ENCODE measurements around the gene ENO1. TPM values are rescaled to one million over a fixed set of nuclear protein-coding genes. Genes with fewer than 3 reads are reported as not detected.

ENO1 gene
- total and polyA plus RNA-seq, 2 donors (not counting 3 experiments of a cell fraction or from before 2014, with no cell fraction given) = 1,111 to 1,593 TPM

DNA sequence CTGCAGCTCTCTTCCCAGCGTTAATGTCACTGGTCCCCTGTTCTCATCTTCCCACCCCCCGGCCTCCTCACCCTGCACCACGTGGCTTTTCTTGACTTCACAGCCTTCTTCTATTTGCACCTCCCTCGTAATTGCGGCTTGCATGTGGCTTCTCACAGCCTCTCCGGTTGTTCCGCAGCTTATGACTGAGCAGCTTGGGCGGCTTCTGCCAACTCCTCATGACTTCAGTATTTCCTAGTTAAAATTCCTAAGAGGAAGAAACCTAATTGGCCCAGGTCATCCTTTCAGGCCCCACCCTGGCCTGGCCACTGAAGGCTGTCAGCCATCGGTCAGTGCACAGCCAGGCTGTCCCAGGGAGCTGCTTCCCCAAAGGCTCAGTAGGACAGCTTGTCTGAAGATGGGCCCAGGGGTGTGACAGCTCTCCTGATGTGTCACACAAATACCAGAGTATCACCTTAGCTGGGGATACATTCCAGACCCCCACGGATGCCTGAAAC, 52.5 kb downstream of the ENO1 start:
- Histone ChIP-seq H4K20me1 (replicated peaks; ENCODE audit: control insufficient read depth, extremely low read depth, insufficient read depth, low read length) (no peaks in the 10 kb centered on the region), H3K27ac (ENCODE audit: insufficient read depth, low read depth, low read length) (no peak overlapping the region), H2AFZ (ENCODE audit: low read depth, low read length) (peak overlapping the region; percentile 61), H3K4me3 (replicated peaks in 1 of 3; ENCODE audit: insufficient read depth in 1 of 3, low read depth in 1 of 3, low read length in 3 of 3) (no peak overlapping the region), H3K36me3 (ENCODE audit: control insufficient read depth in 2 of 2, extremely low read depth in 1 of 2, insufficient read depth in 2 of 2, low read length in 2 of 2) (no peaks in the 10 kb centered on the region), H3K9ac (replicated peaks; ENCODE audit: extremely low read depth, insufficient read depth, low read length) (no peak overlapping the region), H3K79me2 (ENCODE audit: control insufficient read depth, insufficient read depth, low read length) (no peaks in the 10 kb centered on the region), H3K4me1 (ENCODE audit: control insufficient read depth, extremely low read depth, insufficient read depth, low read length) (peaks cover 21% of the 10 kb centered on the region), H3K4me2 (ENCODE audit: insufficient read depth, low read length) (no peak overlapping the region), H3K9me1 (replicated peaks; ENCODE audit: control insufficient read depth, extremely low read depth, insufficient read depth, low read length) (no peaks in the 10 kb centered on the region), H3K27me3 (ENCODE audit: control insufficient read depth in 2 of 2, insufficient read depth in 2 of 2, low read length in 2 of 2) (no peaks in the 10 kb centered on the region), H3K9me3 (replicated peaks; ENCODE audit: control insufficient read depth, insufficient read depth, low read length) (no peaks in the 10 kb centered on the region)
- POLR2A ChIA-PET = interaction anchor here (0.6 kb wide), 1 partner anchor 9 kb away, joined by 7 read pairs; the partner anchor contains the start of gene RERE
- intact Hi-C loops (cut with micrococcal nuclease) (no loop called here), dilution Hi-C loops (cut with MboI; ENCODE audit: extremely low pct_ligation_motif_present, low sequenced_read_pairs) (no loop called here)
- peak; percentile 12 for DNase-seq (ENCODE audit: low read depth, low spot score)
- CTCF ChIA-PET = interaction anchor here (1.7 kb wide), 1 partner anchor 23 kb away, joined by 10 read pairs; no protein-coding TSS in a partner anchor
- FAIRE-seq = no peak
- BruUV-seq (replicated peaks) = no TSS peak
- TF ChIP-seq EZH2 (IDR thresholded peaks at IDR 0.05; ENCODE audit: borderline replicate concordance, low read depth, low read length, severe bottlenecking) (no peak), POLR2AphosphoS5 (IDR thresholded peaks at IDR 0.05; ENCODE audit: insufficient read depth, low read depth, low read length) (no peak), FOS (IDR thresholded peaks at IDR 0.05; ENCODE audit: borderline replicate concordance, insufficient read depth, low read length) (no peak), GATA2 (IDR thresholded peaks at IDR 0.05; ENCODE audit: insufficient read depth, insufficient read length, low read depth, low read length) (no peak), POLR2A (IDR thresholded peaks at IDR 0.05; ENCODE audit: low read depth, low read length) (no peak), MYC (IDR thresholded peaks at IDR 0.05; ENCODE audit: low read depth, low read length) (no peak), JUN (IDR thresholded peaks at IDR 0.05; ENCODE audit: borderline replicate concordance, insufficient read depth, insufficient read length, low read depth) (no peak)
- TF ChIP-seq, protein P1, sequence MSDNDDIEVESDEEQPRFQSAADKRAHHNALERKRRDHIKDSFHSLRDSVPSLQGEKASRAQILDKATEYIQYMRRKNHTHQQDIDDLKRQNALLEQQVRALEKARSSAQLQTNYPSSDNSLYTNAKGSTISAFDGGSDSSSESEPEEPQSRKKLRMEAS (IDR thresholded peaks at IDR 0.05; ENCODE audit: insufficient read depth, insufficient read length) = no peak
- TF ChIP-seq, protein P2, sequence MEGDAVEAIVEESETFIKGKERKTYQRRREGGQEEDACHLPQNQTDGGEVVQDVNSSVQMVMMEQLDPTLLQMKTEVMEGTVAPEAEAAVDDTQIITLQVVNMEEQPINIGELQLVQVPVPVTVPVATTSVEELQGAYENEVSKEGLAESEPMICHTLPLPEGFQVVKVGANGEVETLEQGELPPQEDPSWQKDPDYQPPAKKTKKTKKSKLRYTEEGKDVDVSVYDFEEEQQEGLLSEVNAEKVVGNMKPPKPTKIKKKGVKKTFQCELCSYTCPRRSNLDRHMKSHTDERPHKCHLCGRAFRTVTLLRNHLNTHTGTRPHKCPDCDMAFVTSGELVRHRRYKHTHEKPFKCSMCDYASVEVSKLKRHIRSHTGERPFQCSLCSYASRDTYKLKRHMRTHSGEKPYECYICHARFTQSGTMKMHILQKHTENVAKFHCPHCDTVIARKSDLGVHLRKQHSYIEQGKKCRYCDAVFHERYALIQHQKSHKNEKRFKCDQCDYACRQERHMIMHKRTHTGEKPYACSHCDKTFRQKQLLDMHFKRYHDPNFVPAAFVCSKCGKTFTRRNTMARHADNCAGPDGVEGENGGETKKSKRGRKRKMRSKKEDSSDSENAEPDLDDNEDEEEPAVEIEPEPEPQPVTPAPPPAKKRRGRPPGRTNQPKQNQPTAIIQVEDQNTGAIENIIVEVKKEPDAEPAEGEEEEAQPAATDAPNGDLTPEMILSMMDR (IDR thresholded peaks at IDR 0.05; ENCODE audit: extremely low read depth in 1 of 2, insufficient read depth in 1 of 2, low read depth in 1 of 2, low read length in 2 of 2) = no peak

Measured in endothelial cell of umbilical vein (primary cell).